BE2C (cell line): ENCODE results near the gene ETHE1.

Experiments
- DNase-seq: peaks from one replicate; pipeline ENCODE4 v3.0.0-alpha.2; 2020
- H3K27me3 ChIP-seq: fragments of 250-450 bp; sonication (Bioruptor Pico); 2 replicates; pipeline ENCODE4 v1.5.1; 2020; ENCODE audit warnings: mild to moderate bottlenecking
- H3K36me3 ChIP-seq: fragments of 250-450 bp; sonication (Bioruptor Pico); 2 replicates; pipeline ENCODE4 v1.5.1; 2020; ENCODE audit warnings: mild to moderate bottlenecking
- H3K4me1 ChIP-seq: fragments of 250-450 bp; sonication (Bioruptor Pico); 2 replicates; pipeline ENCODE4 v1.5.1; 2020
- H3K4me3 ChIP-seq: 2 replicates; pipeline ENCODE4 v1.5.1; 2011; ENCODE audit warnings: low read depth, low read length
- H3K9me3 ChIP-seq: fragments of 250-450 bp; sonication (Bioruptor Pico); 2 replicates; pipeline ENCODE4 v1.5.1; 2020
- CTCF ChIP-seq: IDR thresholded peaks from 2 replicates; pipeline ENCODE4 v1.5.1; 2012; ENCODE audit warnings: mild to moderate bottlenecking, low read depth, low read length

The ETHE1 gene

GRCh38 chr19:43469160-43469480 lies 57.9 kb downstream of the ETHE1 start:
- no peaks in the 10 kb centered on the region for H3K27me3 ChIP-seq
- H3K4me3 ChIP-seq = no peak overlapping the region
- H3K9me3 ChIP-seq = no peaks in the 10 kb centered on the region; the same call in 1 of the 2 replicates
- no peak for TF ChIP-seq CTCF
- H3K4me1 ChIP-seq = no peaks in the 10 kb centered on the region
- H3K36me3 ChIP-seq = no peaks in the 10 kb centered on the region
- DNase-seq = no peak

- H3K36me3 ChIP-seq = no peaks in the 10 kb centered on the region
- no peaks in the 10 kb centered on the region; the same call in 1 of the 2 replicates for H3K9me3 ChIP-seq
- no peaks in the 10 kb centered on the region for H3K27me3 ChIP-seq
- no peak for TF ChIP-seq CTCF
- no peak for DNase-seq
- H3K4me3 ChIP-seq = no peak overlapping the region
- H3K4me1 ChIP-seq = no peaks in the 10 kb centered on the region
These were observed 58.4 kb downstream of the ETHE1 start for GRCh38 chr19:43468354-43469159.

GRCh38 chr19:43467730-43468129 lies 59.3 kb downstream of the ETHE1 start:
- no peaks in the 10 kb centered on the region for H3K4me1 ChIP-seq
- no peaks in the 10 kb centered on the region for H3K9me3 ChIP-seq
- H3K27me3 ChIP-seq = no peaks in the 10 kb centered on the region
- DNase-seq = no peak
- no peak for TF ChIP-seq CTCF
- no peak overlapping the region for H3K4me3 ChIP-seq
- no peaks in the 10 kb centered on the region for H3K36me3 ChIP-seq

GRCh38 chr19:43467276-43467675 lies 59.7 kb downstream of the ETHE1 start:
- Histone ChIP-seq H3K27me3 (no peaks in the 10 kb centered on the region), H3K4me3 (no peak overlapping the region), H3K36me3 (no peaks in the 10 kb centered on the region), H3K9me3 (no peaks in the 10 kb centered on the region), H3K4me1 (no peaks in the 10 kb centered on the region)
- DNase-seq = no peak
- TF ChIP-seq CTCF = no peak

GRCh38 chr19:43466793-43467192 lies 60.2 kb downstream of the ETHE1 start:
- Histone ChIP-seq H3K9me3 (no peaks in the 10 kb centered on the region), H3K36me3 (no peaks in the 10 kb centered on the region), H3K4me1 (no peaks in the 10 kb centered on the region), H3K4me3 (no peak overlapping the region), H3K27me3 (no peaks in the 10 kb centered on the region)
- no peak for DNase-seq
- no peak for TF ChIP-seq CTCF

- H3K4me3 ChIP-seq = peak within 1 kb of the TSS; percentile 57; the same call in 1 of the 2 replicates
- TF ChIP-seq CTCF = no peak
These were observed 61.4 kb downstream of the ETHE1 start, which contains the start of gene LYPD3 for GRCh38 chr19:43465468-43466120. TSS of gene LYPD3 (minus strand) at chr19:43465608. CDS start at chr19:43465571, 37 bp downstream.

More at GRCh38 chr19:43465468-43466120, 61.4 kb downstream of the ETHE1 start, which contains the start of gene LYPD3:
- no peaks in the 10 kb centered on the region for H3K9me3 ChIP-seq
- no peaks in the 10 kb centered on the region; the same call in 1 of the 2 replicates for H3K27me3 ChIP-seq
- H3K36me3 ChIP-seq = no peaks in the 10 kb centered on the region
- H3K4me1 ChIP-seq = no peaks in the 10 kb centered on the region
- no peak for DNase-seq
